KOPT-K1 (cell line): ENCODE data around the gene ZZZ3.
"Not testable (repeated sequence)": the region's sequence is repeated elsewhere in the genome, so short reads cannot be mapped to it uniquely, and the experiment has no call there.

Source experiments
- H3K27ac ChIP-seq: fragments of 200-600 bp; sonication (generic); 2 replicates; pipeline ENCODE4 v1.5.1; 2016; ENCODE audit warnings: antibody characterized with exemption, mild to moderate bottlenecking, low read depth, low read length; ENCODE audit not compliant: poor library complexity, severe bottlenecking
- H3K36me3 ChIP-seq: fragments of 200-600 bp; sonication (generic); 2 replicates; pipeline ENCODE4 v1.5.1; 2017; ENCODE audit warnings: antibody characterized with exemption, mild to moderate bottlenecking, low read length, moderate library complexity; ENCODE audit not compliant: insufficient read depth
- H3K9me3 ChIP-seq: fragments of 200-600 bp; sonication (generic); 2 replicates; pipeline ENCODE4 v1.5.1; 2017; ENCODE audit warnings: antibody characterized with exemption, low read length, mild to moderate bottlenecking; ENCODE audit not compliant: insufficient read depth, poor library complexity, severe bottlenecking

ZZZ3 gene

DNA sequence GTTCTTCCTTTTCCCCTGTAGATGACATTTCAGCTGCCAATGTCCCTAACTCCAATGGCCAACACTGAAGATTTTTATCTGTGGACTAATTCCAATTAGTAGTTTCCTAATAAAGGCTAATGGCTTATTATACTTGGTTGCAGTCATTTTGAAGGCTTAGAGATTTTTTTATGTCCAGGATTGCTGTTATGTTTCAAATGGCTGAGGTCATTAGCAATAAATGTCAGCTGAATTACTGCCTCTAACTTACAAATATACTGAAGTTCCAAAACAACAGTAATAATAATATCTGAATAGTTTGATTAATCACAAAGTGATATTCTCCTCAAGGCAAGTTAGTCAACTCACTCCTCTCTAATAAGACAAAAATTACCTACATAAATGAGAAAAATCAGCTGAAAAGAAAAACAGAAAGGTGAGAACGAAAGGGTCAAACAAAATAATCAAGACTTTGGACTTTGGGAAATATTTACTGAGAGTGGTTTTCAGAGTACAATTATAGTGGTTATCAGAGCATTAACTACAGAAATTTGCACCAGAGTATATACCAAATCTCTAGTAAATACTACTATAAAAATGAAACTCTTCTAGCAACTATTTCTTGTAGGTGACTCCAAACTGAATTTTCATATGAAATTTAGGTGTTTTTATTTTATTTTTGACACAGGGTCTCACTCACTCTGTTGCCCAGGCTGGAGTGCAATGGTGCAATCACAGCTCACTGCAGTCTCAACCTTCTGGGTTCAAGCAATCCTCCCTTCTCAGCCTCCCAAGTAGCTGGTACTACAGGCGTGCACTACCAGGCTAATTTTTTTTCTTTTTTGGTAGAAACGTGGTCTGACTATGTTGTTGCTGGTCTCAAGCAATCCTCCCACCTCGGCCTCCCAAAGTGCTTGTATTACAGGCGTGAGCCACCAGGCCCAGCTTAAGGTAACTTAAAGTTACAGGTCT lies 3.5 kb downstream of the ZZZ3 start:
- no peak overlapping the region for H3K27ac ChIP-seq
- H3K9me3 ChIP-seq = no peaks in the 10 kb centered on the region
- H3K36me3 ChIP-seq = peaks cover 25% of the 10 kb centered on the region

DNA sequence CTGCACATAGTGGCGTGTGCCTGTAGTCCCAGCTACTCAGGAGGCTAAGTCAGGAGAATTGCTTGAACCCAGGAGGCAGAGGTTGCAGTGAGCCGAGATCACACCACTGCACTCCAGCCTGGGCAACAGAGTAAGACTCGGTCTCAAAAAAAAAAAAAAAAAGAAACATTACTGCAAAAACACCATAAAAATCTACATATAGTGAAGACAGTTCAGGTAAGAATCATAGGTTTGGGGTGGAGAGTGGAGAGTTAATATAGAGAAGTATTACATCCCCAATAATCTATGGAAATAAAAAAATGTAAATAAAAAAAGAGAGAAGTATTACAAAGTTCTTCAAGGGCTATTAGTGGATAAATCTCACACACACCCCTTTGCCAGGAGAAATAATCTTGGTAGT lies 7.7 kb downstream of the ZZZ3 start:
- H3K9me3 ChIP-seq, H3K27ac ChIP-seq: not testable (repeated sequence)
- H3K36me3 ChIP-seq = peaks cover 25% of the 10 kb centered on the region

DNA sequence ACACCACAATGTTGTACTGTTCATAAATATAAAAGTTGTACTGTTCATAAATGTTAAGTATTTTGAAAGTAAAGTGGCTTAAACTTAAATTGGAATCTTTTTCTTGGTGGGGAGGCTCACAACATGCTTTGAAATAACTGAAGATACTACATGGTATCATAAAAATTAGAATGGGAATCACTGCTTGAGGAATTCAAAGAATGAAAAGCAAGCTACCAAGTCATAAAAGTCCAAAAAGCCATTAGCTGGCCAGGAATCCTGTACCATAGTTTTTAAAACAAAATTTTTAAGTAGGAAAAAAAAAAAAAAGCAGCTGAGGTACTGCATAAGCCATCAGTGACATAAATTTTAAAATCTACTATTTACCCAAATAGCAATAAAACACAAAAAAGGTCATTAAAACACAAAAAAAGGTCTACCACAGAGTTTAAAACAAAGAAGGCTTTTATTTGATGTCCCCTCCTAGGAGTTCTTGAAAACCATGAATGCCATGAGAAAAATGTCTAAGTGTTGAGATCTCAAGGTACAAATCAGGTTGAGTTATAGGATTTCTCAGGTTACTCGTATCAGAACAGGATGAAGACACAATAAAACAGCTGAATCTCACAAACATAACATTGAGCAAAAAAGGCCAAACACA lies 8.6 kb downstream of the ZZZ3 start:
- H3K27ac ChIP-seq = no peak overlapping the region
- no peaks in the 10 kb centered on the region for H3K9me3 ChIP-seq
- H3K36me3 ChIP-seq = peaks cover 24% of the 10 kb centered on the region

DNA sequence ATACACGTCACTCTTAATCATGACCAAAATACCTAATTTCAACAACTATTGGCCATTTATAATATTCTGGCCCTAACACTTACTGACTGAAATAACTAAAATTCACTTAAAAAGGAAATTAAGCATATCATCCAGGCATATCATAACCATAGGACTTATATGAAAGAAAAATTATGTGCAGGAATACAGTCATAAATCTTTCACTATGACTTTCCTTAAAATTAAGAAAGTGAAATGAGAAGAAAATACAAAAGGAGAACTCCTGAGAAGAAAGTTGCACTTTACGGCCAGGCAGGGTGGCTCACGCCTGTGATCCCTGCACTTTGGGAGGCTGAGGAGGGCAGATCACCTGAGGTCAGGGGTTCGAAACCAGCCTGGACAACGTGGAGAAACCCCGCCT lies 9.4 kb downstream of the ZZZ3 start:
- Histone ChIP-seq H3K36me3 (peaks cover 18% of the 10 kb centered on the region), H3K27ac (no peak overlapping the region), H3K9me3 (no peaks in the 10 kb centered on the region)

DNA sequence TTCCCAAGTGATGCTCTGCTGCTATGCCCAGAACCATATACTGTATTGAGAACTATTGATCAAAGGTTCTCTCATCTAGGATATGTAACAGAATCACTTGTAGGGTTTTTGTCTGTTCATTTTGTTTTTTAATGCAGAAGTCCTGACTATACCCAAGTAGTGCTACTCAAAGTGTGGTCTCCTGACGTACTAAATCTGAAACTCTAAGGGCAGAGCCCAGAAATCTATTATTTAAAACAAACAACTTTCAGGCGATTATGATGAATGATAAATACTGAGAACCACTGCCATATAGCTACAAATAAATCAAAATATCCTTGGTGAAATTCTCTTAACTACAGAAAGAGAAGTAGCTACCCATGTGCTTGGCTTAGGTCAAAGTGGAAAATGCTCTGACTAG lies 10.1 kb downstream of the ZZZ3 start:
- H3K9me3 ChIP-seq = no peaks in the 10 kb centered on the region
- H3K36me3 ChIP-seq = peaks cover 18% of the 10 kb centered on the region
- no peak overlapping the region for H3K27ac ChIP-seq

DNA sequence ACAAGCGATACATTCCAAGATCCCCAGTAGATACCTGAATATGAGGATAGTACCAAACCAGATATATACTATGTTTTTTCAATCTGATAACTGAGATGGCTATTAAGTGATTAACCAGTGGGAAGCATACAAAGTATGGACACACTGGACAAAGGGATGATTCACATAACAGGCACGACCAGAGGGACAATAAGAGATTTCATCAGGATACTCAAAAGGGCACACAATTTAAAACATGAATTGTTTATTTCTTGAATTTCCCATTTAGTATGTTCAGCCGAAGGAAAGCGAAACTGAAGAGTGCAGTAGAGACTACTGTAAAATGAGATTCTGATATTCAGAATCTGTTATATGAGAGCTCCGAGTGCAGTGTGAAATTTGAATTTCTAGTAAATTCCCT lies 10.6 kb downstream of the ZZZ3 start:
- no peak overlapping the region for H3K27ac ChIP-seq
- H3K9me3 ChIP-seq = no peaks in the 10 kb centered on the region

DNA sequence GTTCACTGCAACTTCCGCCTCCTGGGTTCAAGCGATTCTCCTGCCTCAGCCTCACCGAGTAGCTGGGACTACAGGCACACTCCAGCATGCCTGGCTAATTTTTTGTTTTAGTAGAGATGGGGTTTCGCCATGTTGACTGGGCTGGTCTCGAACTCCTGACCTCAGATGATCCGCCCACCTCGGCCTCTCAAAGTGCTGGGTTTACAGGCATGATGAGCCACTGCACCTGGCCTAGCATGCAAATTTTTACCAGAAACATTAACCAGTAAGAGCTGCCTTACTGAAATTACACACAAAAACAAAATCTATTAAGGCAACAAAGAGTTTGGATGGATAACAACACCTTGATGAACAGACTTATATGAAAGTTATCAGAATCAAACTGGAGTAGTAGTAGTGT lies 12.1 kb downstream of the ZZZ3 start:
- H3K36me3 ChIP-seq = peaks cover 8% of the 10 kb centered on the region; the same call in 1 of the 2 replicates
- H3K9me3 ChIP-seq = no peaks in the 10 kb centered on the region
- H3K27ac ChIP-seq = no peak overlapping the region

More for the DNA sequence above, 10.6 kb downstream of the ZZZ3 start:
- peaks cover 15% of the 10 kb centered on the region for H3K36me3 ChIP-seq

DNA sequence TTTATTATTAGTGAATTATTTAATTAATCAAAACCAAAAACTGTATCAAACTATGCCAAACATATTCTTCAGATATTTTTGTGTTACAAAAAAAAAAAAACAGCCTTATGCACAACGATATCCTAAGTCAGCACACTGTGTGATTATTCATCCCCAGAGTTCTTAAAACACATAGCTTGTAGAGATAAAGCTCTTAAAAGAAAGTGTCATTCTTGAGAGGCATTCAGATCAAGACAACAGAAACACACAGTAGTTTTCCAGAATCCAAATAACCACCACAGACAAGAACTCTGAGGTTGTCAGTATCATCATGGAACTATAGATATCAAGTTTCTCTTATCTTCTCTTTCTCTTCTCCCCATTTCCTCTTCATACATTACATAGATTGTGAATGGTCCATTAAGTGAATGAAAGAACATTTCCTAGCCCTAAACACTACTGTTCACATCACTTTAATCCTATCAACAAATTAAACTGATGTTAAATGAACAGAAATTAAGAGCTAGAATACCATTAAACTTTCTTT lies 13.5 kb downstream of the ZZZ3 start:
- H3K36me3 ChIP-seq = no peaks in the 10 kb centered on the region; the same call in 1 of the 2 replicates
- no peak overlapping the region for H3K27ac ChIP-seq
- H3K9me3 ChIP-seq = no peaks in the 10 kb centered on the region

DNA sequence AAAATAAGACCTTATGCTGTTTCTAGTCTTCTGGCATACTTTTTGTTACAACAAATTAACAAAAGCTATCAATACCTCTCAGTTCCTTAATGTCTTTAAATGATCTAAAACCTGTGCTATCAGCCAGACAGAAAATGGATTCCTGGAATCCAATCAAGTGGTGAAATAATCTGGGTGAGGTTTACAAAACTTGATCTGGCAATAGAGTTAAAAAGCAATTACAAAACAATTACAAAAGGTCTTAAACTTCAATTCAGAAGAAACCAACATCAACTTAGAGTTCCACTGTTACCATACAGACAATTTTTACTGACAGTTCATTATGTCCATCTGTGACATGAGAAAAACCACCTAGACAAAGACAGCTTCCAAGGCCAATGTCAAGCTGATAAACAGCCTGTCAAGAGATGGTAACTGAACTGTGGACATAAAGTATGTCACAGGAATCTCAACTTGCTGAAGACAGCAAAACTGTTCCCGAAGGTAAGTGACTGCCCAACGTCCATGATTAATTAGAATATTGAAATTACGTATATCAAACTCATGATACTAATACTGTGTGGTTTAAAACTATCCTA lies 17.4 kb downstream of the ZZZ3 start:
- Histone ChIP-seq H3K9me3 (no peaks in the 10 kb centered on the region), H3K27ac (no peak overlapping the region), H3K36me3 (no peaks in the 10 kb centered on the region)

DNA sequence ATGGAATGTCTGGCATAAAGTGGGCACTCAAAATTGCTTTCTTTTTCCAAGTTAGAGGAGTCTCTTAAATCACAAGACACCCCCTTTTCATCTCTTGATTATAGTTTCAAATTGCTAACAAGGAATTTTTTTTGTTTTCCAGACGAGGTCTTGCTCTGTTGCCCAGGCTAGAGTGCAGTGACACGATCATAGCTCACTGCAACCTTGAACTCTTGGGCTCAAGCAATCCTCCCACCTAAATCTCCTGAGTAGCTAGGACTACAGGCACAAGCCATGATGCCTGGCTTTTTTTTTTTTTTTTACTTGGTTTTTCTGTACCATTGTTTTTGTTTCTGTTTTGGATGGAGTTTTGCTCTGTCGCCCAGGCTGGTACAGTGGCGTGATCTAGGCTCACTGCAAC lies 20.8 kb downstream of the ZZZ3 start:
- Histone ChIP-seq H3K36me3 (peaks cover 8% of the 10 kb centered on the region), H3K9me3 (no peaks in the 10 kb centered on the region), H3K27ac (no peak overlapping the region)

DNA sequence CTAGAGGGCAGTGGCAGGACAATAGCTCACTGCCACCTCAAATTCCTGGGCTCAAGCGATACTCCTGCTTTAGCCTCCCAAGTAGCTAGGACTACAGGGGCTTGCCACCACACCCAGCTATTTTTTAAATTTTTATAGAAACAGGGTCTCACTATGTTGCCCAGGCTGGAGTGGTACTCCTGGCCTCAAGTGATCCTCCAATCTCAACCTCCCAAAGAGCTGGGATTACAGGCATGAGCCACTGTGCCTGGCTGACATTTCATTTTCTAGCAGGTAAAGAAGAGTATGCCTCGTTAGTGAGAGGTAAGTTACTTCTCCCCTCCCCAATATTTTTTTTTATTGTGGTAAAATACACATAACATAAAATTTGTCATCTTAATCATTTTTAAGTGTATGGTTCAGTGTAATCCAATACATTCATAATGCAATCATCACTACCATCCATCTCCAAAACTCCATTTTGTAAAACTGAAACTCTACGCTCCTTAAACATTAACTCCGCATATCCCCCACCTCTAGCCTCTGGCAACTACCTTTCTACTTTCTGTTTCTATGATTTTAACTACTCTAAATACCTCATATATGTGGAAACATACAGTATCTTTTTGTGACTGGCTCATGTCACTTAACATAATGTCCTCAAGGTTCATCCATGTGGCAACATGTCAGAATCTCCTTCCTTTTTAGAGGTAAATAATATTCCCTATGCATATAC lies 22.4 kb downstream of the ZZZ3 start:
- no peak overlapping the region for H3K27ac ChIP-seq
- H3K36me3 ChIP-seq = peaks cover 8% of the 10 kb centered on the region
- H3K9me3 ChIP-seq = no peaks in the 10 kb centered on the region

DNA sequence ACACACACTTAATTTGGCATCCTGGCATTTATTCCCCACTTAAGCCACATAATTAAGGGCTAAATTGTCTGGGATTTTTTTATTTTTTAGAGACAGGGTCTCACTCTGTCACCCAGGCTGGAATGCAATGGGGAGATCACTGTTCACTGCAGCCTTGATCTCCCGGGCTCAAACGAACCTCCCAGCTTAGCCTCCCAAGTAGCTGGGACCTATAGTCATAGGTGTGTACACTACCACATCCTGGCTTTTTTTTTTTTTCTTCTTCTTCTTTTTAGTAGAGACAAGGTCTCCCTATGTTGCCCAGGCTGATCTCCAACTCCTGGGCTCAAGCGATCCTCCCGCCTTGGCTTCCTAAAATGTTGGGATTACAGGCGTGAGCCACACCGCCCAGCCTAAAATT lies 24.2 kb downstream of the ZZZ3 start:
- Histone ChIP-seq H3K36me3 (peaks cover 8% of the 10 kb centered on the region), H3K9me3 (no peaks in the 10 kb centered on the region), H3K27ac (no peak overlapping the region)

DNA sequence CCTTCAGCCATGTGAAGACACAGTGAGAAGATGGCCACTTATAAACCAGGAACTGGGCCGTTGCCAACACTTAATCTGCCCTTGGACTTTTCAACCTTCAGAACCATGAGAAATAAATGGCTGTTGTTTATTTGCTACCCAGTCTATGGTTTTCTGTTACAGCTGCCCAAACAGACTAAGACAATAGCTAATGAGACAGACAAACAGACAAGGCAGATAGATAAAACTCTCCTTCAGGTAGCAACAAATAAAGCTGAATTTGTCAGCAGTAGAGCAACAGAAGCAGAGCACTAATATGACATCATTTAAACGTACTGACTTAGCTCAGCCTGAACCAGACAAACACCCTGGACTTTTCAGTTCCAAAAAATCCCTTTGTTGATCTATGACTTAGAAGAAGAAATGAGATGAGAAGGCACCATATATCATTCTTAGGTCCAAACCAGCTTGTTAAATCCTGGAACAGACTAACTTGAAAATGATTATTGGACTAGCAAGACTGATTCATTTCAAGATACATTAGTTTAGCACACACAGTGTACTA lies 27.0 kb downstream of the ZZZ3 start:
- peaks cover 20% of the 10 kb centered on the region for H3K36me3 ChIP-seq
- H3K27ac ChIP-seq = no peak overlapping the region
- peaks cover 13% of the 10 kb centered on the region for H3K9me3 ChIP-seq

DNA sequence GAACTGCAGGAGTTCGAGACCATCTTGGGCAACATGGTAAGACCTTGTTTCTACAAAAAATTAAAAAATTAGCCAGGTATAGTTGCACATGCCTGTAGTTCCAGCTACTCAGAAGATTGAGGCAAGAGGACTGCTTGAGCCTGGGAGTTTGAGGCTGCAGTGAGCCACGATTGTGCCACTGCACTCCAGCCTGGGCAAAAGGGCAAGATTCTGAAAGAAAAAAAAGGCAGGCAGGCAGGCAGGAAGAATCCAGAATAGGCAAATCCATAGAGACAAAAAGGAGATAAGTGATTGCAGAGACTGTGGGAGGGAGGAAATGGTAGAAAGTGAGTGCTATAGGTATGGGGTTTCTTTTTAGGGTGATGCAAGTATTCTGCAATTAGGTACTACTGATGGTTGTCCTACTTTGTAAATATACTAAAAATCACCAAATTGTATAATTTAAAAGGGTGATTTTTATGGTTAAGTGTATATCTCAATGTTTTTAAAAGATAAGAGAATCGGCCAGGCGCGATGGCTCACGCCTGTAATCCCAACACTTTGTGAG lies 29.4 kb downstream of the ZZZ3 start:
- Histone ChIP-seq H3K9me3 (peaks cover 35% of the 10 kb centered on the region), H3K27ac (no peak overlapping the region), H3K36me3 (peaks cover 26% of the 10 kb centered on the region)
